Activated T-helper 1 cell treated with anti-CD3 and anti-CD28 coated beads, Interleukin-12 subunit alpha, Interleukin-12 subunit beta, Interleukin-2, Interleukin-4 antibody, amounts not matched to agents 30 ng/mL and 10 ng/mL and 1 ng/mL, durations not matched to agents 14 hours and 24 hours and 36 hours (primary cell): ENCODE measurements around the gene UBE2K. TPM values are rescaled to one million over a fixed set of nuclear protein-coding genes. Genes with fewer than 3 reads are reported as not detected.
"Not testable (repeated sequence)": the region's sequence is repeated elsewhere in the genome, so short reads cannot be mapped to it uniquely, and the experiment has no call there.

Source experiments
- DNase-seq: peaks from one replicate; pipeline ENCODE4 v3.0.0; 2021; ENCODE audit warnings: low spot score
- H3K27ac Mint-ChIP-seq: one replicate; pipeline ENCODE4 v1.8.0; 2021; ENCODE audit warnings: mild to moderate bottlenecking, mixed read lengths
- H3K27me3 Mint-ChIP-seq: one replicate; pipeline ENCODE4 v1.8.0; 2022; ENCODE audit warnings: mild to moderate bottlenecking, moderate library complexity, mixed read lengths; ENCODE audit not compliant: insufficient read depth
- H3K36me3 Mint-ChIP-seq: one replicate; pipeline ENCODE4 v1.8.0; 2021; ENCODE audit warnings: low read depth, mixed read lengths
- H3K4me1 Mint-ChIP-seq: one replicate; pipeline ENCODE4 v1.8.0; 2021; ENCODE audit warnings: low read depth, mixed read lengths
- H3K4me3 Mint-ChIP-seq: one replicate; pipeline ENCODE4 v1.8.0; 2021; ENCODE audit warnings: mild to moderate bottlenecking, moderate library complexity, mixed read lengths
- H3K9me3 Mint-ChIP-seq: one replicate; pipeline ENCODE4 v1.8.0; 2021; ENCODE audit warnings: mixed read lengths
- intact Hi-C: fragments of 100-400 bp; cut with micrococcal nuclease; formaldehyde crosslinking; loops from one replicate; pipeline ENCODE4 v1.15.1; 2024
- total RNA-seq: library from RNA; stranded (reverse); gene quantifications from 2 replicates; pipeline ENCODE4 v1.2.3, GENCODE V29; 2022

Gene UBE2K
- total RNA-seq, 1 donor from 2014 or later: 92.2 TPM

DNA sequence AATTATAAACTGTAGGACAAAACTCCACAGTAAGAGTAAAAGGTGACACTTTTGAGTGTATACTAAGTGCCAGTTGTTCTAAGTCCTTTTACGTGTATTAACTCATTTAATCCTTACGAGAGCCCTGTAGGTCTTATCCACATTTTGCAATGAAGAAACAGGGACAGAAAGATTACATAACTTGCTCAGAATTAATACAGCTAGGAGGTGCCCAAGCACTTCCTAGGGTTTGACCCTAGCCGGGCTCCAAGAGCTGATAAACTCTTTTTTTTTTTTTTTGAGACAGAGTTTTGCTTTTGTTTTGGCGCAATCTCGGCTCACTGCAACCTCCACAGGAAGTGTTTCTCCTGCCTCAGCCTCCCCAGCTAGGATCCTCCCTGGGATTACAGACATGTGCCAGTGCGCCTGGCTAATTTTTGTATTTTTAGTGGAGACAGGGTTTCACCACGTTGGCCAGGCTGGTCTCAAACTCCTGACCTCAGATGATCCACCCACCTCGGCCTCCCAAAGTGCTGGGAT, 110.4 kb downstream of the UBE2K start:
- H3K4me3 Mint-ChIP-seq: no peak overlapping the region
- no peak overlapping the region for H3K27ac Mint-ChIP-seq
- peaks cover 9% of the 10 kb centered on the region for H3K9me3 Mint-ChIP-seq
- H3K4me1 Mint-ChIP-seq: no peaks in the 10 kb centered on the region
- intact Hi-C loops: no loop called here
- peaks cover 7% of the 10 kb centered on the region for H3K27me3 Mint-ChIP-seq
- no peak for DNase-seq
- no peaks in the 10 kb centered on the region for H3K36me3 Mint-ChIP-seq

- Mint-ChIP-seq H3K36me3 (no peaks in the 10 kb centered on the region), H3K4me3 (peak overlapping the region; percentile 38), H3K9me3 (peaks cover 9% of the 10 kb centered on the region), H3K4me1 (no peaks in the 10 kb centered on the region), H3K27ac (peak overlapping the region; percentile 95), H3K27me3 (peaks cover 7% of the 10 kb centered on the region)
- intact Hi-C loops: no loop called here
- DNase-seq: no peak
Measured at GRCh38 chr4:39812500-39812899, 114.6 kb downstream of the UBE2K start.

- H3K4me3 Mint-ChIP-seq, H3K4me1 Mint-ChIP-seq, H3K9me3 Mint-ChIP-seq, H3K27me3 Mint-ChIP-seq, intact Hi-C loops, DNase-seq, H3K36me3 Mint-ChIP-seq: not testable (repeated sequence)
- H3K27ac Mint-ChIP-seq: peak overlapping the region; percentile 95
Measured at GRCh38 chr4:39813033-39813432, 115.1 kb downstream of the UBE2K start.

DNA sequence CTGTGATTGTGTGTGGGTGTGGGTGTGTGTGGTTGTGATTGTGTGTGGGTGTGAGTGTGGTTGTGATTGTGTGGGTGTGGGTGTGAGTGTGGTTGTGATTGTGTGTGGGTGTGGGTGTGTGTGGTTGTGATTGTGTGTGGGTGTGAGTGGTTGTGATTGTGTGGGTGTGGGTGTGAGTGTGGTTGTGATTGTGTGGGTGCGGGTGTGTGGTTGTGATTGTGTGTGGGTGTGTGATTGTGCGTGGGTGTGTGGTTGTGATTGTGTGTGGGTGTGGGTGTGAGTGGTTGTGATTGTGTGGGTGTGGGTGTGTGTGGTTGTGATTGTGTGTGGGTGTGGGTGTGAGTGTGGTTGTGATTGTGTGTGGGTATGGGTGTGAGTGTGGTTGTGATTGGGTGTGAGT, 115.8 kb downstream of the UBE2K start:
- H3K27me3 Mint-ChIP-seq, DNase-seq, H3K9me3 Mint-ChIP-seq, H3K4me1 Mint-ChIP-seq, intact Hi-C loops, H3K4me3 Mint-ChIP-seq, H3K36me3 Mint-ChIP-seq: not testable (repeated sequence)
- peak overlapping the region; percentile 85 for H3K27ac Mint-ChIP-seq

- Mint-ChIP-seq H3K27ac (peak overlapping the region; percentile 85), H3K27me3 (peaks cover 7% of the 10 kb centered on the region), H3K36me3 (no peaks in the 10 kb centered on the region), H3K4me3 (peak overlapping the region; percentile 11), H3K4me1 (no peaks in the 10 kb centered on the region), H3K9me3 (peaks cover 9% of the 10 kb centered on the region)
- intact Hi-C loops: loop anchor here (5.0 kb wide), 1 partner anchor 117 kb away; the partner anchor contains the start of gene UBE2K
- no peak for DNase-seq
Measured at GRCh38 chr4:39814403-39815185, 116.7 kb downstream of the UBE2K start.

- Mint-ChIP-seq H3K4me3 (no peak overlapping the region), H3K4me1 (no peaks in the 10 kb centered on the region), H3K27ac (no peak overlapping the region), H3K27me3 (no peaks in the 10 kb centered on the region), H3K36me3 (peaks cover 6% of the 10 kb centered on the region), H3K9me3 (no peaks in the 10 kb centered on the region)
- no peak for DNase-seq
- intact Hi-C loops: loop anchor here (5.0 kb wide), 1 partner anchor 121 kb away; the partner anchor contains the start of gene UBE2K
Measured at GRCh38 chr4:39818646-39819045, 120.7 kb downstream of the UBE2K start.

GRCh38 chr4:39820186-39820585, 122.2 kb downstream of the UBE2K start:
- Mint-ChIP-seq H3K9me3 (no peaks in the 10 kb centered on the region), H3K27ac (no peak overlapping the region), H3K4me3 (no peak overlapping the region), H3K27me3 (no peaks in the 10 kb centered on the region), H3K4me1 (no peaks in the 10 kb centered on the region), H3K36me3 (peaks cover 10% of the 10 kb centered on the region)
- intact Hi-C loops: no loop called here
- no peak for DNase-seq

DNA sequence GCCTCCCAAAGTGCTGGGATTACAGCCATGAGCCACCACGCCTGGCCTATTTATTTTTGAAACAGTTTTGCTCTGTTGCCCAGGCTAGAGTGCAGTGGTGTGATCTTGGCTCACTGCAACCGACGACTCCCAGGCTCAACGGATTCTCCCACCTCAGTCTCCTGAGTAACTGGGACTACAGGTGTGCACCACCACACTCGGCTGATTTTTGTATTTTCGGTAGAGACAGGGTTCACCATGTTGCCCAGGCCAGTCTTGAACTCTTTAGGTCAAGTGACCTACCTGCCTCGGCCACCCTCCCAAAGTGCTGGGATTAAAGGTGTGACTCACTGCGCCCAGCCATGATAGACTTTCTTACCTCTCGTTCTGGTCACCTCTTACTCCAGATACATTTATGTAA, 124.0 kb downstream of the UBE2K start:
- no peak for DNase-seq
- Mint-ChIP-seq H3K36me3 (peaks cover 12% of the 10 kb centered on the region), H3K4me3 (no peak overlapping the region), H3K9me3 (no peaks in the 10 kb centered on the region), H3K27ac (no peak overlapping the region), H3K27me3 (no peaks in the 10 kb centered on the region), H3K4me1 (no peaks in the 10 kb centered on the region)
- intact Hi-C loops: no loop called here

- H3K27ac Mint-ChIP-seq: no peak overlapping the region
- intact Hi-C loops: no loop called here
- H3K36me3 Mint-ChIP-seq: peaks cover 14% of the 10 kb centered on the region
Measured at GRCh38 chr4:39822662-39823061, 124.7 kb downstream of the UBE2K start.

DNA sequence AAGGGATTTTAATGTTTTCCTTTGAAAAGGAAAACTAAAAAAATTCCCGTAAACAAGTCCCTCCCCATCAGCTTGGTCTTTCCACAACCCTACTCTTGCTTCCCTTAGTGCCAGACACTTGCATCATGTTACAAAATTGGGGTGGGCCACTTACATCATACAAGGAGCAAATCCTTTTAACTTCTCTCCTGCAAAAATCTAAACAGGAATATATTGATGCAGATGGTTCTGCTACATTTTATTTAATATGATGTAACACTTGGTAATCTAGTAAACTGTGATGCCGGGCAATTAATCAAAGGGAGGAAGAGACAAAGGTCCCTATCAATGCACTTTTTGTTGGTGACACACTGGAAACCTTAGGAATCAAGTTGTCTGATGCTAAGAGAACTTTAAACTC, 125.3 kb downstream of the UBE2K start:
- H3K4me3 Mint-ChIP-seq: no peak overlapping the region
- no peak for DNase-seq
- no peaks in the 10 kb centered on the region for H3K4me1 Mint-ChIP-seq
- no peak overlapping the region for H3K27ac Mint-ChIP-seq
- peaks cover 17% of the 10 kb centered on the region for H3K36me3 Mint-ChIP-seq
- H3K27me3 Mint-ChIP-seq: no peaks in the 10 kb centered on the region
- intact Hi-C loops: no loop called here
- H3K9me3 Mint-ChIP-seq: no peaks in the 10 kb centered on the region

More at GRCh38 chr4:39822662-39823061, 124.7 kb downstream of the UBE2K start:
- no peaks in the 10 kb centered on the region for H3K27me3 Mint-ChIP-seq
- no peaks in the 10 kb centered on the region for H3K9me3 Mint-ChIP-seq
- H3K4me3 Mint-ChIP-seq: no peak overlapping the region
- H3K4me1 Mint-ChIP-seq: no peaks in the 10 kb centered on the region
- DNase-seq: no peak

GRCh38 chr4:39825090-39825489, 127.2 kb downstream of the UBE2K start:
- H3K36me3 Mint-ChIP-seq: peaks cover 25% of the 10 kb centered on the region
- H3K27ac Mint-ChIP-seq: no peak overlapping the region
- no peaks in the 10 kb centered on the region for H3K4me1 Mint-ChIP-seq
- intact Hi-C loops: no loop called here
- no peaks in the 10 kb centered on the region for H3K9me3 Mint-ChIP-seq
- DNase-seq: no peak
- no peak overlapping the region for H3K4me3 Mint-ChIP-seq
- H3K27me3 Mint-ChIP-seq: no peaks in the 10 kb centered on the region

DNA sequence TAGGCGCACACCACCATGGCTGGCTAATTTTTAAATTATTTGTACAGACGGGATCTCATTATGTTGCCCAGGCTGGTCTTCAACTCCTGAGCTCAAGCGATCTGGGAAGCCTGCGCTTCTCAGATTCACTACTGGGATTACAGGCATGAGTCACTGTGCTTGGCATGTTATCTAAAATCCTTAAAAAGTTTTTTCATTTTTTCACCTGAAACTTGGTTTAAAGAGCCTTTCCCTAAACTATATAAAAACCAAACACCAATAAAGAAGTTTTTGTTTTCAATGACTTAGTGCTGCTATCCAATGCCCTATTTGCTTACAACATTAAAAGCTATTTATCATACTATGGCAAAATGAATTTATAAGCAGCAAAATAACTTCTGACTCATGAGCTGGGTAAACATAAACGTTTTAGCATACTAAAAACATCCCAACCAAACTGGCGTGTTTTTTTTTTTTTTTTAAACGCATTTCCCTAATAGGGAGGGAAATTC, 127.8 kb downstream of the UBE2K start:
- intact Hi-C loops: no loop called here
- H3K36me3 Mint-ChIP-seq: peaks cover 27% of the 10 kb centered on the region
- H3K4me3 Mint-ChIP-seq: no peak overlapping the region
- no peaks in the 10 kb centered on the region for H3K27me3 Mint-ChIP-seq
- no peaks in the 10 kb centered on the region for H3K9me3 Mint-ChIP-seq
- H3K4me1 Mint-ChIP-seq: no peaks in the 10 kb centered on the region
- DNase-seq: no peak
- H3K27ac Mint-ChIP-seq: no peak overlapping the region
